DND-41 (cell line): ENCODE measurements around the gene CUBN.

ENCODE experiments used
- ATAC-seq: fragments of 200-7000 bp; cut with Tn5 transposase; 3 replicates; pipeline ENCODE4 v1.9.1; 2021; ENCODE audit warnings: low read depth; ENCODE audit not compliant: insufficient read depth
- DNase-seq: peaks from one replicate; pipeline ENCODE4 v3.0.0-alpha.2; 2020
- H2AFZ ChIP-seq: 2 replicates; pipeline ENCODE4 v1.6.0; 2012; ENCODE audit warnings: low read depth, low read length
- H3K27ac ChIP-seq: 2 replicates; pipeline ENCODE4 v1.5.1; 2012; ENCODE audit warnings: low read length, inconsistent platforms
- H3K27me3 ChIP-seq: fragments of 200-600 bp; sonication (generic); 2 replicates; pipeline ENCODE4 v1.6.0; 2012; ENCODE audit warnings: low read length, mild to moderate bottlenecking, inconsistent platforms; ENCODE audit not compliant: insufficient read depth, poor library complexity
- H3K36me3 ChIP-seq: 2 replicates; pipeline ENCODE4 v1.5.1; 2012; ENCODE audit warnings: low read length, inconsistent platforms; ENCODE audit not compliant: insufficient read depth
- H3K4me1 ChIP-seq: 2 replicates; pipeline ENCODE4 v1.5.1; 2012; ENCODE audit warnings: mild to moderate bottlenecking, low read length; ENCODE audit not compliant: insufficient read depth
- H3K4me2 ChIP-seq: 2 replicates; pipeline ENCODE4 v1.6.0; 2012; ENCODE audit warnings: mild to moderate bottlenecking, moderate library complexity, low read length, inconsistent platforms; ENCODE audit not compliant: insufficient read depth
- H3K4me3 ChIP-seq, 2 experiments: fragments of 200-600 bp in 1 of 2; shearing (Covaris generic) in 1 of 2; 2 replicates each; pipeline ENCODE4 v1.5.1; 2012 to 2016; ENCODE audit warnings: inconsistent platforms in 2 of 2, low read length in 2 of 2, mild to moderate bottlenecking in 2 of 2, low read depth in 1 of 2, moderate library complexity in 1 of 2
- H3K79me2 ChIP-seq: 2 replicates; pipeline ENCODE4 v1.6.0; 2012; ENCODE audit warnings: low read length, inconsistent platforms; ENCODE audit not compliant: insufficient read depth
- H3K9ac ChIP-seq: 2 replicates; pipeline ENCODE4 v1.6.0; 2012; ENCODE audit warnings: low read depth, mild to moderate bottlenecking, inconsistent platforms, low read length, moderate library complexity
- H3K9me3 ChIP-seq: 2 replicates; pipeline ENCODE4 v1.5.1; 2012; ENCODE audit warnings: low read length, moderate library complexity, mild to moderate bottlenecking, inconsistent platforms; ENCODE audit not compliant: insufficient read depth, severe bottlenecking
- H4K20me1 ChIP-seq: 2 replicates; pipeline ENCODE4 v1.6.0; 2012; ENCODE audit warnings: low read length; ENCODE audit not compliant: insufficient read depth
- EZH2 ChIP-seq: IDR thresholded peaks from 3 replicates; pipeline ENCODE4 v1.6.1; 2012; ENCODE audit warnings: borderline replicate concordance, low read depth, mild to moderate bottlenecking, moderate library complexity, low read length, inconsistent platforms; ENCODE audit not compliant: severe bottlenecking
- TF ChIP-seq, protein P1 (sequence below): IDR thresholded peaks from 2 replicates; pipeline ENCODE4 v1.5.1; 2012; ENCODE audit warnings: borderline replicate concordance, low read length, moderate library complexity, mild to moderate bottlenecking; ENCODE audit not compliant: poor library complexity, severe bottlenecking; ENCODE audit errors: extremely low read depth

The CUBN gene

DNA sequence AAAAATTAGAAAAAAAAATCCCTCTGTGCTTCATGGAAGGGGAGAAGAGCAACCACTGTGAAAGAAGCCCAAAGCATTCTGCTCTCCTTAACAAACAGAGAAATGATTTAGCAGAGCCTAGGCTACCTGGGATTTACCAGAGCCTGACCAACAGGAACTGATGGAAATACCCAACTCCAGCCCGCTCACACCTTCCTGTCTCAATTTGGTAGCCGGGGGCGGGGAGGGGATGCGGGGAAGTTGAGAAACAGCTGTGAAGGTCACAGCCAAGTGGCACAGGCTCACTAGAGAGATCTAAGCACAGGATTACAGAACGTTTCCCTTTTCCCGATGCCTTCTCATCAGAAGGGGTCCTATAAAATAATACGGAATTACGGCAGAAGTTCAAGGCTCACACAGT, 330.0 kb downstream of the CUBN start:
- Histone ChIP-seq H3K36me3 (no peaks in the 10 kb centered on the region), H3K4me3 (no peak overlapping the region), H4K20me1 (peaks cover 4% of the 10 kb centered on the region; the same call in 1 of the 2 replicates), H3K79me2 (peaks cover 12% of the 10 kb centered on the region; the same call in 1 of the 2 replicates), H2AFZ (no peak overlapping the region), H3K27ac (no peak overlapping the region), H3K9ac (no peak overlapping the region), H3K4me2 (no peak overlapping the region), H3K4me1 (no peaks in the 10 kb centered on the region), H3K27me3 (no peaks in the 10 kb centered on the region), H3K9me3 (no peaks in the 10 kb centered on the region)
- ATAC-seq (no peak), DNase-seq (no peak)
- TF ChIP-seq, protein P1, sequence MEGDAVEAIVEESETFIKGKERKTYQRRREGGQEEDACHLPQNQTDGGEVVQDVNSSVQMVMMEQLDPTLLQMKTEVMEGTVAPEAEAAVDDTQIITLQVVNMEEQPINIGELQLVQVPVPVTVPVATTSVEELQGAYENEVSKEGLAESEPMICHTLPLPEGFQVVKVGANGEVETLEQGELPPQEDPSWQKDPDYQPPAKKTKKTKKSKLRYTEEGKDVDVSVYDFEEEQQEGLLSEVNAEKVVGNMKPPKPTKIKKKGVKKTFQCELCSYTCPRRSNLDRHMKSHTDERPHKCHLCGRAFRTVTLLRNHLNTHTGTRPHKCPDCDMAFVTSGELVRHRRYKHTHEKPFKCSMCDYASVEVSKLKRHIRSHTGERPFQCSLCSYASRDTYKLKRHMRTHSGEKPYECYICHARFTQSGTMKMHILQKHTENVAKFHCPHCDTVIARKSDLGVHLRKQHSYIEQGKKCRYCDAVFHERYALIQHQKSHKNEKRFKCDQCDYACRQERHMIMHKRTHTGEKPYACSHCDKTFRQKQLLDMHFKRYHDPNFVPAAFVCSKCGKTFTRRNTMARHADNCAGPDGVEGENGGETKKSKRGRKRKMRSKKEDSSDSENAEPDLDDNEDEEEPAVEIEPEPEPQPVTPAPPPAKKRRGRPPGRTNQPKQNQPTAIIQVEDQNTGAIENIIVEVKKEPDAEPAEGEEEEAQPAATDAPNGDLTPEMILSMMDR: no peak
- no peak for TF ChIP-seq EZH2

DNA sequence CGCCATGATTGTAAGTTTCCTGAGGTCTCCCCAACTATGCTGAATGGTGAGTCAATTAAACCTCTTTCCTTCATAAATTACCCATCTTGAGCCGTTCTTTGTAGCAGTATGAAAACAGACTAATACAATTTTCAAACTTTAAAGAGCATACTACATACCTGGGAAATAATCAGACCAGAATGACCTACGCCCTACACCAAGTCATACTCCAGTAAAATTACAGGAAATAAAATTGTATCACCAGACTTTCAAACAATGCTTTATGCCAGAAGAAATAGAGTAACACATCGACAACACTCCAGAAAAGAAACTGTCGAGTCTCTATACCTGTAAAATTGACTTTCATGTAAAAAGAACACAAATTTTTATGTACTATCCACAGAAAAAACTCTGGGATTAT, 331.0 kb downstream of the CUBN start:
- no peak for ATAC-seq
- no peak overlapping the region for H3K9ac ChIP-seq
- no peaks in the 10 kb centered on the region for H3K27me3 ChIP-seq
- no peaks in the 10 kb centered on the region for H3K9me3 ChIP-seq
- TF ChIP-seq EZH2: no peak
- TF ChIP-seq, protein P1: no peak
- no peaks in the 10 kb centered on the region for H4K20me1 ChIP-seq
- peaks cover 12% of the 10 kb centered on the region; the same call in 1 of the 2 replicates for H3K79me2 ChIP-seq
- no peak for DNase-seq
- H3K27ac ChIP-seq: no peak overlapping the region
- H3K36me3 ChIP-seq: 0 out of 2 replicates have a peak, but pooled peaks cover 3% of the 10 kb centered on the region
- H3K4me2 ChIP-seq: no peak overlapping the region
- no peak overlapping the region for H3K4me3 ChIP-seq
- no peaks in the 10 kb centered on the region for H3K4me1 ChIP-seq
- no peak overlapping the region for H2AFZ ChIP-seq

DNA sequence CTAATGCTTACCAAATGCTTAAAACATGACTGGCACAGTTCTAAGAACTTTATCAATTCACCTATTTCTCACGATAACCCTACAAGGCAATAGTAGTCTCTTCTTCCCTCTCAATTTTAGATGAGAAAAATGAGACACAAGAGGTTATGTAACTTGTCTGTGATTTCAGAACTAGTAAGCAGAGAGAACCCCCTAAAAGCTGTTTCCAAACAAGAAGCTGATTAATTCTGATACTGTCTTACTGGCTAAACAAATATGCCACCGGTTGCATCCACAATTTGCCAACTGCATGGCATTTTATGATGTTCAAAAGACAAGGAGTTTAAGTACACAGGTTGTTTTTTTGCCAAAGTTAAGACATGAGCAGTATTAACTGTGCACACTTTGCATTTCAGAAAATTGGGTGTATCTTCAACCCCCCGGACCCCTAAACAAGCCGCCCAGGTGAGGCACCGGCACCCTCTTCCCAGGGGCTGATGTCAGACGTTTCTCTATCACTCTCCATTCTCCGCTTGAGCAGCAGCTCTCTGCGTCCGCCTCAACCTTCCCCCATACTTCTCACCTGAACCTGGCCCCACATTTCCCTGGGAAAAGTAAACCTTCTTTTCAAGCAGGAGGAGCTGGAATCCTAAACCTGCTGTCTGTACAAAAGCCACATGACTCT, 334.1 kb downstream of the CUBN start:
- TF ChIP-seq, protein P1: no peak
- TF ChIP-seq EZH2: no peak
- Histone ChIP-seq H4K20me1 (no peaks in the 10 kb centered on the region; the same call in 1 of the 2 replicates), H3K36me3 (0 out of 2 replicates have a peak, but pooled peaks cover 3% of the 10 kb centered on the region)

More for the DNA sequence above, 334.1 kb downstream of the CUBN start:
- Histone ChIP-seq H3K27me3 (no peaks in the 10 kb centered on the region), H3K9me3 (no peaks in the 10 kb centered on the region), H3K4me2 (no peak overlapping the region), H3K9ac (no peak overlapping the region), H2AFZ (no peak overlapping the region), H3K79me2 (peaks cover 9% of the 10 kb centered on the region; the same call in 1 of the 2 replicates), H3K4me1 (no peaks in the 10 kb centered on the region), H3K27ac (no peak overlapping the region), H3K4me3 (no peak overlapping the region)
- no peak for ATAC-seq
- DNase-seq: no peak
